ENCODE results near the gene MRTFA.

MRTFA gene

DNA sequence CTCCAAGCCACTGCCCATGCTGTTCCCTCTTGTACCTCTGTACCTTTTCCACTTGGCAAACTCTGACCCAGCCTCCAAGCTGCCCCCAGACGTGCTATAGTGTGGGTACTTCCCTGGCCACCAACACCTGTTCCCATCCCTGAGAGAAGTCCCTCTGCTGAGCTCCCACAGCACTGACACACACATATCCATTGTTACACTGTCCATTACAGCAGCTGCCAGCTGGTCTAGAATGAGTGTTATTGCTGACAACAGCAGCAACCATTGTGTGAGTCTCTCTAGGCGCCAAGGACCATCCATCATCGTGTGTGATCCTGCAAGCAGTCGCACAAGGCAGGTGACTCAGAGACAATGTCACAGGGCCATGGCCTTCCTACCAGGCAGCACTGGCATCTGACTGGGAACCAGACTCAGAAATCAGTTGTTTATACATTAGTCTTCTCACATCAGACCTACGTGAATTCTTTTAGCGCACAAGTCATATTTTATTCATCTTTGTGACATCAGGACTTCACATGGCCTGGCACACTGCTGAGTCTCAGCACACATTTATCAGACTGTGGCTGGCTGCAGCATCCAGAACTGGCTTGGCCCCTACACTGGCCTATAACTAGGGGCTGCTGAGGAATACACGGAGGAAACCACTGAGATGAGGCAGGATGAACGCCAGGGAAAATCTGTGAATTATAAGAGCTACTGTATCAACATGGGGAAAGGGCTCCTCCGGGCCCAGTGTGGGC lies 209.8 kb downstream of the MRTFA start:
- no peak for DNase-seq (ENCODE audit: low spot score)

DNA sequence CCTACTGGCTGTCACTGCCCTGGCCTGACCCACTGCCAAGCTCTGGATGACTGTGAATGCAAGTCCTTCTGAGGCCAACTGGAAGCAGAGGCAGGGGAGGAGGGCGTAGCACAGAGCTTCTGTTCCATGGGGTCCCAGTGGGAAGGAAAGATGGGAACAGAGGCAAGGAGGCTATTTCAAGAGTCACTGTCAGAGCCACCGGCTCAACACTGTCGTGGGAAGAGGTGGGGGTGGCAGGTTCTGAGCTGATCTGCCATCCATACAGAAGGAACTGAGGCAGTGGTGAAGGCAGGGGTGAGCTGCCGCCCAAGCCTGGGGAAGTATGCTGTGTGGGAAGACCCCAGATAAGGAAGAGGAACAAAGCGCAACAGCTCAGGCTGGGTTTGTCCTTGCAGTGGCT lies 211.4 kb downstream of the MRTFA start:
- DNase-seq (ENCODE audit: low spot score), result no peak

GRCh38 chr22:40423882-40424640 lies 212.5 kb downstream of the MRTFA start:
- DNase-seq (ENCODE audit: low spot score), result no peak

DNA sequence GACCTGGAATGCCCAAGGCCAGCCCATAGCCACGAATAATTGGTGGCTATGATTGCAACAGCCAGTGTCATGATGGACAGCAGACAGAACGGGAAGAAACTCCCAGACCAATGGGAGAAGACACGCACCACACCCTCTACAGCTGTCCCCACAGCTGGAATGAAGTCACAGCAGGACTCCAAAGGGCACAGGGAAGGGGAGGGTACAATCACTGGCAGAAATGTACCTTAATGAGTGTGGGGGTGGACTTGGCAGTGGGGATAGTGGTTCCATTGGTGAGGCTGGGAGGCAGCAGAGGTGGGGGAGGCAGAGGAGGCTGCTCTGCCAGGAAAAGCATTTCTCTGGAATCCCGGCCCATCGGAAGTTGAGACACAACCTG lies 213.2 kb downstream of the MRTFA start:
- no peak for DNase-seq (ENCODE audit: low spot score)

DNA sequence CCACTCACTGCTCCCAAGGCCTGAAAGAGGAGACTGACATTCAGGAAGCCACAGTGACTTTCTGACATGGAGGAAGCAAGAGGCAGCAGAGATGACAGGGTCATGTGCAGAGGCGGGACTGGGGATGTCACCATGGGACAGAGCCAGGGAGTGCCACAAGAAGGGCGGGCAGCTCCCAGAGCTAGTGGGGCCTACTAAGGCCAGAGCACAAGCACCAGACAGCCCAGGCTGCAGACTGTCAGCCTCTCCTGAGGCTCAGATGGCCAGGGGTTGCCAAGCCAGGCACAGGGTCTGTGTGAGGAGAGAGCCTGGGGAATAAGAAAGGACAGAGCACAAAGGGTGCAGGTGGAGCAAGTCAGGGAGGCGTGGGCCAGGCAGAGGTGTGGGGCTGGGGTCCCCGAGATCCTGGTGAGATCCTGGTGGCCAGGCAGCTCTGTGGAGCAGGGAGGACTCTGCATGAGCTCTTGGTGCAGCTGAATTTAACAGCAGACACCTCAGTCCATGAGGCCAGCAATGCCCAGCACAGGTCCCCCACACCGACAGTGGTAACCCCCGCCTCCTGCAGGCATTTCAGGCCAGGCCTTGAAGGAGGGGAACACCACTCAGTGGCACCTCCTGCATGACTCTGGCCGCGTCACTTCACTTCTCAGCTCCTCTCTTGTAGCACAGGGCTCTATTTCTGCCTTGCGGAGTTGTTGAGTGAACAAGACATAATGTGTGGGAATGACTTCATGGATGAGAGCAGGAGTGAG lies 213.8 kb downstream of the MRTFA start:
- no peak for DNase-seq (ENCODE audit: low spot score)

DNA sequence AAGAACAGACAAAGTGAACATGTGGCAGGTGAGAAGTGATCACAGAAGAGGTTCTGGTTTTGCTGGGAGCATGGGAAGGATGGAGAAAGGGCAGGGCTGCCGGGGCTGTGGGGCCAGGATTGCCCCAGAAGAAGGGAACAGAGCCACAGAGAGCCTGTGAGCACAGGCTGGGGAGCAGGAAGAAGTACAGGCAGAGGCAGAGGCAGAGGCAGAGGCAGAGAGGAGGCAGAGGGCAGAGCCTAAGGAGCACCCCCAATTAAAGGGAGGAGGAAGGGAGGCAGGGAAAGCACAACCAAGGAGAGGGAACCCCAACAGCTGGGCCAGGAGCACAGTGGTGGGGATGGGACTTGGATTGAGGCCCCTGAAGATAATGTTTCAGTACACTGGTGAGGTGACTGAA lies 214.6 kb downstream of the MRTFA start:
- no peak for DNase-seq (ENCODE audit: low spot score)

GRCh38 chr22:40421082-40421350 lies 215.5 kb downstream of the MRTFA start:
- DNase-seq (ENCODE audit: low spot score), result no peak

GRCh38 chr22:40420341-40421081 lies 216.0 kb downstream of the MRTFA start:
- DNase-seq (ENCODE audit: low spot score), result no peak

DNA sequence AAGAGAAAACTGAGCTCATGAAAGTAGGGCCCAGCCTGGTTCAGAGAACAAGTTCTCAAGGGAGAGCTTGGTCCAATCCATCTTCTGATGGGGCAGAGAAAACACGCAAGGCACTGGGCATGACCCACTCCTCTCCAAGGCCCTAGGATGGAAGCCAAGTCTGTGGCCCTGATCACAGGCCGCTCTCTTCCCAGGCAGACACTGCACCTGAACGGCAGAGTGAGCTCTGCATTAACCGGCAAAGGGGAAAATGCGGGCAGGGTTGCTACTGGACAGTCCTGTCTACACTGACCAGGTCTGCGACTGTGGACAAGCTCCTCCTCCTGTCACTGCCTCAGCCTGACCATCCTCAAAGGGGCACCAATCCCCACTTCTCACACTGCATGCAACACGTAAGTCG lies 216.8 kb downstream of the MRTFA start:
- DNase-seq (ENCODE audit: low spot score), result no peak

DNA sequence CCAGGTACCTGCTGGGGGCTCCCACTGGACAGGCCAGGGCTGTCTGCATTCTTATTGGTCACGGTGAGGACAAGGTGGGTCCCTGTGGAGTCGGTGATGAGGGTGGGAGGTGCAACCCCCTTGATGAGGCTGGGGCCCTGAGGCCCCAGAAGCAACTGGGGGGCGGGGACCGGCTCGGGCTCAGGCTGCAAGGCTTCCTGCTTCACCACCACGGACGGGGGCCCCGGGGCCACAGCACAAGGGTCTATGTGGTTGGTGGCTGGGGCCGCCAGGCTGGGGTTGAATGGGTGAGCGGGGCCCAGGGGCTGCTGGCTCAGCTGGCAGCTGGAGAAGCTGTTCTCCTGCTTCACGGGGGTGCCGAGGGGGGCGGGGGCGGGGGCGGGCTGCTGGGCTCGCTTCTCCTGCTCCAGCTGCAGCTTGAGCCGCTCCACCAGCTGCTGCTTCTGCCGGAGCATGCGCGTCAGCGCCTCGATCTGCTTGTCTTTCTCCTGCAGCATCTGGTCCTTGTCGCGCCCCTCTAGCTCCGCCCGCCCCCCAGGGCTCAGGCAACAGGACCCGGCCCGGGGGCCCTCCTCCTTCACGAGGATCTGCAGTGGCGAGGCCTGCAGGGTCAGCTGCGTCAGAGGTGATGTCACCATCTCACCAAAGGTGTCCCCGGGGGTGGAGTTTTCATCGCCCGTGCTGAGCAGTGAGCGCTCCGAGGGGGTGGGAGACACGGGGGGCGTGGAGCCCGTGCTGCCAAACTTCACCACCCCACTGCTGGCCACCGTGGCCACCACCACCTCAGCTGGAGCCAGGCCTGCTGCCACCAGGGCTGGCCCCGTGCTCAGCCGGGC lies 217.9 kb downstream of the MRTFA start:
- DNase-seq (ENCODE audit: low spot score), result no peak

DNA sequence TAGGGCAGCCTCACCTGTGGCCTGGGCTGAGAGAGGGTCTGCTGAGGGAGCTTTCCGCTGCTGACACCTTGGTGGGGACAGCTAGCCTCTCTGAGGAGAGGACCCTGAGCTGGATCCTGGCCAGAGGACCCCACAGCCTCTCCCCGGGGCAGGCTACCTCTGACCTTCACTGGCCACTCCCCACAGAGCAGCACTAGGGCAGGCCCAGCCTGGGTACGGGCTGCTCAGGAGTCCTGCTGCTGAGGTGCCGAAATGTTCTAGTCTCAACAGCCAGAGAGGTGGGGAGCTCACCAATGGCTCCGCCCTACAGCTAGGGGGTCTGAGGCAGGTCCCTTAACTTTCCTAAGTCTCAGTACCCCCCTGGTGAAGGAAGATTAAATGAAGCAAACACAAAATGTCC lies 218.6 kb downstream of the MRTFA start:
- no peak for DNase-seq (ENCODE audit: low spot score)

DNA sequence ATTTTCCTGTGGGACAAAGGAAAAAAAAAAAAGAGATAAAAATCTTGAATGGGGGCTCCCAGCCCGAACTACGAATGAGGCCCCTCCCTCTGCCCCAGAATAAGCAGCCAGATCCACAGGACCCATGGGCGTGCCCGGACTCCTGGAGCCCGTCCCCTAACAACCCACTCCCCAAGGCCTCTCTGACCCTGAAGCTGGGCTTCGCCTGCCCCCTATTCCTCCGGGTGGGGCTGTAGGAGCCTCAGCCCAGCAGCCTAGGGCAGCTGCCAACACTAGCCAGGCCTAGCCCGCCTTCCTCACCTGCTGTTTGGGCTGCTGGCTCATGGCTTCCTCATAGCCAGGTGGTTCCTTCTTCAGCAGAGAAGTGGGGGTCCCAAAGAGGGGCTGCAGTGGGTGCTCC lies 219.5 kb downstream of the MRTFA start:
- DNase-seq (ENCODE audit: low spot score), result no peak

DNA sequence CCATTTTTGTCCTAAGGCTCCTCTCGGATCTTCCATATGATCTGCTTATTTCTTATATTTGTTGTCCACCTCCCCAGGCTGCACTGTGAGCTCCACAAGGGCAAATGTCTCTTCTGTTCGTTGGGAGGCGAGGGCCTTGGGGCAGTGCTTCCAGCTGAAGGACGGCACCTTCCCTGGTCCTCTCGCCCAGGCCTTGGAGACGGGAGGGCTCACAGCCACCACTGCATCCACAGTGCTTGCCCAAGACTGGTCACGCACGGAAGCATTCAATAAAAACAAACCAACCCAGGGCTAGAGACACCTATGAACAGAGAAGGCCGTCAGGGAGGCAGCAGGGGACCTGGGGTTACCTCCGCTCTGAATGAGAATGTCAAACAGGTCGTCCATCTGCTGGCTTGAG lies 219.9 kb downstream of the MRTFA start:
- no peak for DNase-seq (ENCODE audit: low spot score)

GRCh38 chr22:40416267-40416570 lies 220.3 kb downstream of the MRTFA start:
- no peak for DNase-seq (ENCODE audit: low spot score)

DNA sequence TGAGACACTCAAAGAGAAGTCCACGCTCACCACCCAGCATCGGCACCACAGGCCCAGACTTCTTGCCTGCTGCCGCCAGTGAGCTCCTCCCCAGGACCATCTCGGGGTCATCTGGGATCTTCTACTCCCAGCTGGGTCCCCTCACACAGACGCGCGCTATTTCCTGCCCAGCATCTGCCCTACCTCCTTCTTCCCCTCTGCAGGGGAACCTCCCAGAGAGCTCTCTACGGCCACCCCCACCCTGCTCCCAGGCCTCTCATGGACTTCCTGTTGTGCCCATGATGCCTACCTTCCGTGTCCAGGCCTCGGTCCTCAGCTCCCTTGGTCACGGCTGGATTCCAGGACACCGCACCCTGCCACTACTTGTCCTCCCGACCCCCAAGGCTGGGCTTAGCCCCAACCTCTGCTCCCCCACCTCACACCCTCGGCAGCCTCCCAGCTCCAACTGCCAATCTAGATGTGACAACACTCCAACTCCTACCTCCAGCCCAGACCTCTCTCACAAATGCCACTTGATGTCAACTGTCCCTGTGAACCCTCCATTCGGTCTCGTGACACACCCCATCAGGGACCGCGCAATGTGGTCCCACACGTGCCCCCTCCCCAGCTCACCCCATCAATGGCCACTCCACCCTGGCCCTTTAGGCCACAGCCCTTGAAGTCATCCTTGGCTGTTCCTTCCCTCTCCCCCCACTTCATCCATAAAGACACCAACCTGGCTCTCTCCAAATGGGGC lies 220.8 kb downstream of the MRTFA start:
- DNase-seq (ENCODE audit: low spot score), result no peak

- no peak for DNase-seq (ENCODE audit: low spot score)
Observed at GRCh38 chr22:40414838-40415505, 221.5 kb downstream of the MRTFA start.

DNA sequence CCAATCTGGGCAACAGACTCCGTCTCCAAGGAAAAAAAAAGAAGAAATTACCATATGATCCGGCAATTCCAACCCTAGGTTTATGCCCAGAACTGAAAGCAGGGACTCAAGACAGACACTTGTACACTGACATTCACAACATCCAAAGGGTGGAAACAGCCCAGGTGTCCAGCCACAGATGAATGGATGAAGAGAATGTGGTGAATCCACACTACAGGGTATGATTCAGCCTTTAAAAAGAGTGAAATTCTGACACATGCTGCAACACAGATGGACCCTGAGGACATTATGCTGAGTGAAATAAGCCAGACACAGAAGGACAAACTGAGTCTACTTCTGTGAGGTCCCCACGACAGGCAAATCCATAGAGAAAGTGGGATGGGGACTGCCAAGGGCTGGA lies 222.2 kb downstream of the MRTFA start:
- DNase-seq (ENCODE audit: low spot score), result no peak

DNA sequence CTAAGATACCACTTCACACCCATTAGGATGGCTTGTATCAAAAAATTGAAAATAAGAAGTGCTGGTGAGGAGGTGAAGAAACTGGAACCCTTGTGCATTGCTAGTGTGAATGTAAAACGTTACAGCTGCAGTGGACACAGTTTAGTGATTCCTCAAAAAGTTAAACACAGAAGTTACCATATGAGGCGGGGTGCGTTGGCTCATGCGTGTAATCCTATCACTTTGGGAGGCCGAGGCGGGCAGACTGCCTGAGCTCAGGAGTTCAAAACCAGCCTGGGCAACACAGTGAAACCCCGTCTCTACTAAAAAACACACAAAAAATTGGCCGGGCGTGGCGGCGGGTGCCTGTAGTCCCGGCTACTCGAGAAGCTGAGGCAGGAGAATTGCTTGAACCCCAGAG lies 222.6 kb downstream of the MRTFA start:
- DNase-seq (ENCODE audit: low spot score), result no peak

DNA sequence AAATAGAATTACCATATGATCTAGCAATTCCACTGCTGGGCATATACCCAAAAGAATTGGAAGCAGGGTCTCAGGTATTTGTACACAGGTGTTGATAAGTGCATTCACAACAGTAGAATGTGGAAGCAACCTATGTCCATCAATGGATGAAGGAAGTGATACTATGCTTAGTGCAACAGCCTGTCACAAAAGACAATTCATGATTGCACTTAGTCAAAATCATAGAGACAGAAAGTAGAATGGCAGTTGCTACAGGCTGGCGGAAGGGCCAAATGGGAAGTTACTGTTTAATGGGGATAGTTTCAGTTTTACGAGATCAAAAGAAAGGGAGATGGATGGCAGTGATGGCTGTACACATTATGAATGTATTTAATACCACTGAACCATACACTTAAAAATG lies 224.1 kb downstream of the MRTFA start:
- DNase-seq (ENCODE audit: low spot score), result no peak

- no peak for DNase-seq (ENCODE audit: low spot score)
Observed at GRCh38 chr22:40411506-40411861, 225.0 kb downstream of the MRTFA start.
